NCI-H1694 treated with DMSO at 0.1 percent for 48 hours (cell line): Measurements from ENCODE around the gene HMGB2.

Experiments
- DNase-seq: peaks from one replicate; lab custom pipeline; 2025; lab: John Stamatoyannopoulos, UW

The HMGB2 gene

DNA sequence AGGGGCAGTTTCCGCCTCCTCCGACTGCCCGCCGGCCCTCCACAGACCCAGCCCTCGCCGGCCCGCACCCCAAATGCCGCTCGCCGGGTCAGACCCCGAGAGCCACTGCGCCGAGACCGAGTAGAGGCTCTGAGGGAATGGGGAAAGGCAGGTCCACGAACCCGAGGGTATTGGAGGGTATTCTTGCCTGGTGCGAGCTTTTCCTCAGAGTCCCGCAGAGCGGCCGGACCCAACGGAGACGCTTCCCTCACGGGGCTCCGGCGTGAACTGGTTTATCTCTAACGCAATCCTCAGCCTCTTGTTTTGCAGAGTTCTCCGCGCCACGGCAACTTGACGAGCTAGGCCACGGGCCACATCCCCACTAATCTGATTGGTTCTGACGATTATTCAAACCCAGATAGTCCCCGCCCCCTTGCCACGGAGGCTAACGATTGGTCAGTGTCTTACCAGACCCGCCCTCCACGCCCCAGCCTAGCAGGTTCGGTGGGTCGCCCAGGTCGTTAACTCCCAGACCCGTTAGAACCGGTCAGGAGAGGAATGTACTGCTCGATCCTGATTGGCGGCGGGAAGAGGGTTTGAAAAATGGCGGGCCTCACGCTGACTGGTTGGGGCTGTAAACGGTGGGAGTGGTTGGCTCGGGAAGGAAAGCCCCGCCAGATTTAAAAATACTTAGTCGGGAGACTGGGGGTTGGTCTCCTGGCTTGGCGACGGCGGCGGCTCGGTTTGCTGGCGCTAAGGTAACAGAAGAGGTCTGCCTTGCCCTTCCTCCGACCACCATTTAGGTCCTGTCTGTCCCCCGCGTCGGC, at the start of gene HMGB2:
Gene HMGB2, minus strand, starts transcription at position 274 of the 806 bp plus-strand sequence. CDS start 709 bp downstream, outside the sequence.
- peak; percentile 96 for DNase-seq

DNA sequence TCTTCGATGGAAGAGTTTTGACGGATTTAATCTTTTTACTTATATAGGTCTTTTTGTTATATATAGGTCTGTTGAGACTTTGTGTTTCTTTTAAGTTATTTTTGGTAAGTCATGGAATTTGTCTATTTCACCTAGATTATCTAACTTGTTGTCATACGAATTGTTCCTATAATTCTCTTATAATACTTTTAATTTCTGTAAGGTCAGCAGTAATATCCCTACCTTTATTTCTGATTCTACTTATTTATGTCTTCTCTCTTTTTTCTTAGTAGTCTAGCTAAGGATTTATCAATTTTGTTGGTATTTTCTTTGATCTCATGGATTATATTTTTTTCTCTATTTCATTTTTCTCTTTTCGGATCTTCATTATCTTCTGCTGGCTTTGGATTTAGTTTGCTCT, 48.2 kb upstream of the HMGB2 start:
- DNase-seq: no peak

DNA sequence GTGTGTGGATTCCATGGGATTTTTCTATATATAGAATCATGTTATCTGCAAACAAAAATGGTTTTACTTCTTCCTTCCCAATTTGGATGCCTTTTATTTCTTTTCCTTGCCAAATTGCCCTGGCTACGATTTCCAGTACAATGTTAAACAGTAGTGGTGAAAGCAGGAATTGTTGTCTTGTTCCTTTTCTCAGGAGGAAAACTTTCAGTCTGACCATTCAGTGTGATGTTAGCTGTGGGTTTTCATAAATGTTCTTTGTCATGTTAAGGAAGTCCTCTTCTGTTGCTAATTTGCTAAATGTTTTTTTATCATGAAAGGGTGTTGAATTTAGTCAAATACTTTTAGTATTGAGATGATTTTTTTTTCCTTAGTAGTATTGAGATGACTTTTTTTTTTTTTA, 47.5 kb upstream of the HMGB2 start:
- no peak for DNase-seq

DNA sequence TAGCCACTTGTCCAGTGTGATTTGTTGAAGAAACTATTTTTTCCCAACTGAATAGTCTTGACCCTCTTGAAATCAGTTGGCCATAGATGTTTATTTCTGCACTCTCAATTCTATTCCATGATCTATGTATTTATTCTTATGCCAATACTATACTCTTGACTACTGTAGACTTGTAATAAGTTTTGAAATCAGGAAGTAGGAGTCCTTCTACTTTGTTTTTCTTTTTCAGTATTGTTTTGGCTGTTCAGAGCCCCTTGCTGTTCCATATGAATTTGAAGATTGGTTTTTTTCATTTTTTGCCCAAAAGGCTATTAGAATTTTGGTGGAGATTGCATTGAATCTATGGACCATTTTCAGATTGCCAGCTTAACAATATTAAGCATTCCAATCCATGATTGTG, 46.8 kb upstream of the HMGB2 start:
- no peak for DNase-seq

DNA sequence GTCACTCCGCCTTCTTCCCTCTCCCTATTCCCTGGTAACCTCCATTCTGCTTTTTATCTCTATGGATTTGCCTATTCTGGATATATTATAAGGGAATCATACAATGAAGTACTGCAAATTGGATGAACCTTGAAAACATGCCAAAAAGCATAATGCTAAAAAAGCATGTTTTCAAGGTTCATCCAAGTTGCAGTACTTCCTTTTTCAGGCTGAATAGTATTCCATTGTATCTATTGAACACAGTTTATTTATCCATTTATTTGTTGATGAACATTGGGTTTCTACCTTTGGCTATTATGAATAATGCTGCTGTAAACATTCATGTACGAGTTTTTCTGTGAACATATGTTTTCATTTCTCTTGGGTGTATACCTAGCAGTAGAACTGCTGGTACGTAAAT, 45.8 kb upstream of the HMGB2 start:
- DNase-seq: no peak

DNA sequence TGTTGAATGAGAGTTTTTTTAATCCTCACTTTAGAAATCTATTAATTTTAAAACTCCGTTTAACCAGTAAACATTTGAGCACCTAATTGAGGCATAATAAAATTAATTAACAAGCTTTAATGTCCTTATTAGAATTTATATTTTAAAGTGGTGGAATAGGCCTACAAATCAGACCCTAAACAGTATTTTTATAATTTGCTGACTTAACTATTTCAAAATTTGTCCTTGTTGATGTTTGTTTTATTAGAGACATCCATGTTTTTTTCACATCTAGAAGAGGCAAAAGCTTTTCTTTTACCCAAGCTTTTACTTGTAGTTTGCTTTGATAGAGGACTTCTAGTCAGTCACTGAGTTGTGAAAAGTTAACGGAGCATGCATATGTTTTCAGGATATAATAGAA, 40.4 kb upstream of the HMGB2 start:
- no peak for DNase-seq

DNA sequence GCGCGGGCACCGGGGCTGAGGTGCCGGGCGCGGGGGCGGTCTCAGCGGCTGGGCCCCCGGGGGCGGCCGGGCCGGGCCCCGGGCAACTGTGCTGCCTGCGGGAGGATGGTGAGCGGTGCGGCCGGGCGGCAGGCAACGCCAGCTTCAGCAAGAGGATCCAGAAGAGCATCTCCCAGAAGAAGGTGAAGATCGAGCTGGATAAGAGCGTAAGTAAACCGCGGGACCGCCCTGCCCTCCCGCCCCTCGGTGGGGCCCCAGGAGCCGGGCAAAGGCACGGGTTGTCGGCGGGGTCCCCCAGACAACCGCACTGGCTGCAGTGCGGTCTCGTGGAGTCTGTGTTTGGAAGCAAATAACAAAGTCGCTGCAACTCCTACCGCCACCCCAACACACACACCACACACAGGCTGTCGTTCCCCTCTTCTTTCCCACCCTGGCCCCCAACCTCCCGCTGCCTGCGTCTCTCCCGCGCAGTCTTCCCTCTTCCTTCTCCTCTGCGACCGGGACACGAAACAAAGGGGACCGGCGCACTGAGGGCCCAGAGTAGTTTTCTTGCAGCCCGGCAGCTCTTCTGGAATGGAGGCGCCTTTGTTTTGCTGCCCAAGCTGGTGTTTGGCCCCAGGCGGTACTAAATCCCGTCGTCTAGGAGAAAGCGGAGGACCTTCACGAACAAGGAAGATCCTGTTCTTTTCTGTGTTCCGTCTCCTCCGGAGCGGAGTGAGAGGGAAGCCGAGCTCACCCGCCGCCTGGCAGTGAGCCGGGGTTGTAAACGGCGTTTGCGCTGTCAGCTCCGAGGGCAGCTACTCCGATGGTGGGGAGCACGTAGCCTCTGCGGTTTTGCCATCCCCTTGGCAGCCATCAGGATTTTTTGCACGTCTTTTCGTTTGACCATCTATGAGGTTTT, 37.4 kb upstream of the HMGB2 start:
- DNase-seq: peak; percentile 46

DNA sequence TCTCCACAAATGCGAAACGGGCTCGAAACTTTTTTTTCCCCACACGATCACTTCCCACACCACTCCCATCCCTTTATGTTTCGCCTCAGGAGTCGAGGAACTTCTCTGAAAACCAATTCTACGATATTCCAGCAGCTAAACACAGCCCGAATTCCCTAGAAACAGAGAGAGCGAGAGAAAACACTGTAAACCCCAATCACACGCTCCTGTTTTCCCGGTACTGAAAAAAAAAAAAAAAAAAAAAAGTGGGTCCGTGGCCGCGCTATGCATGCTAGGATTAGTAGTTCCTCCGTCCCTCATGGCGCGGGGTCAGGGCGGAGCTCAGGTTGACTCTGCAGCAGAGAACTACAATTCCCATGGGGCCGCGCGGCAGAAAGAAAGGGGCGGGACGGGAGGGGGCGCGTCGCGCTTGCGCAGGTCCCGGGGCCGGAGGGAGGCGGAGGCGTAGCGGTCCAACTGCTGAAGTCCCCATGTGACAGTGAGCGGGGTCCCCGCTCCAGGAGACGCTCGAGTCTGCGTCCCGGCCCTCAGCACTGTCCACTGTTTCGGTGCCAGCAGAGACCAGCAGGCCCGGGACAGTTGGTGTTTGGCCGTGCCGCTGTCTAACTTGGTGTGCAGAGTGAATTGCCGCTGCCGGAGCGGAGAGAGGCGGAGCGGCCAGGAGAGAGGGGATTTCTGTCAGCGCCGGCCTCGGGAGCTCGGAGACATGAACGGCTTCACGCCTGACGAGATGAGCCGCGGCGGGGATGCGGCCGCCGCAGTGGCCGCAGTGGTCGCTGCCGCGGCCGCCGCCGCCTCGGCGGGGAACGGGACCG, 36.5 kb upstream of the HMGB2 start, which contains the start of gene SAP30:
Gene SAP30, plus strand, starts transcription at position 478 of the 815 bp plus-strand sequence. Its CDS starts 229 bp downstream, at position 707.
- peak; percentile 91 for DNase-seq

DNA sequence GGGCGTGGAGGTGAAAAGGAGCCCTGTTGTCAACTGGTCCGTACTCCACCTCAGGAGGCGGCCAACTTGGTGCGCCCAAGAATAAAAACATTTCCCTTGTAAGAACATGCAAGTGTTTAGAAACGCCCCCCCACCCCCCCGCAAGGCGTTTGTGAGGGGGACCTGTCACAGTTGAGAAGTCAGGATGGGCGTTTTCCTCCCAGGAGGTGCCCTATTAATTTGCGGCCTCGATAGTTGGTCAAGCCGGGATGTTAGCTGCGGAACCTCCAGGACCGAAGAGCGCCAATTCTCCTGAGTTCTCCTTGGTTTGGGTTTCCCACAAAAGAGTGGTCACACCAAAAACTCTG, 35.9 kb upstream of the HMGB2 start:
- no peak for DNase-seq

DNA sequence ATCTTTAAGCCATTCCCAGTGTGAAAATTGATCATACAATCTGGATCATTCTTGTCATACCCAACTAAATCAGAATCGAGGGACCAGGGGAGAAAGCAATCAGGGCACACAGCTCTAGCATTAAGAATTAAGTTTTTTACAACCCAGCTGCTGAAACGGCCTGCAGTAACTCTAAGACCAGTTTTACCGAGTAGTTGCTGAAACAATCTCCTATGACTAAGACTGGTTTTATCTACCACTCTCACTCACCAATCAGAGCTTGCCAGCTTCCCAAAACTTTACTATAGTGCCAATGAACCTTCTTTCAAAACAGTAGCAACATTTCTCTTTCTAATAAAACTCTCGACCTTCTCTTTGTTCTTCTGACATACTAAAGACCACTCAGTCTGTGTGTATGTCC, 33.8 kb upstream of the HMGB2 start:
- no peak for DNase-seq

DNA sequence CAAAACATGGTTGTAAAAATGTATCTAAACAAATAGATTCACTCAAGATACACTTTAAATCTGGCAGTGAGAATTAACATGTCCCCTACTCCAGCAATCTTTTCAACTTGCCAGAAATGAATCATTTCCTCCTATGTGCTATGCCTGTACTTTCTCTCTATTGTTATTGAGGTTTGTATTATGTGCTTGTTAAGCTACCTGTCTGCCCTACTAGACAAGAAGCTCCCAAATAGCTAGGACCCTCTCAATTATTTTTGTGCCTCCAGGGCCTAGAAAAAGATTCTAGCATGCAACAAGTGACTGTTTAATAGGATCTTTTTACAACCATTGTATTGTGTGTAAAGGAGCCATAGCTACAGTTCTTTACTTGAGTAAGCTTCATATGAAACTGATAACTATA, 33.1 kb upstream of the HMGB2 start:
- DNase-seq: no peak

DNA sequence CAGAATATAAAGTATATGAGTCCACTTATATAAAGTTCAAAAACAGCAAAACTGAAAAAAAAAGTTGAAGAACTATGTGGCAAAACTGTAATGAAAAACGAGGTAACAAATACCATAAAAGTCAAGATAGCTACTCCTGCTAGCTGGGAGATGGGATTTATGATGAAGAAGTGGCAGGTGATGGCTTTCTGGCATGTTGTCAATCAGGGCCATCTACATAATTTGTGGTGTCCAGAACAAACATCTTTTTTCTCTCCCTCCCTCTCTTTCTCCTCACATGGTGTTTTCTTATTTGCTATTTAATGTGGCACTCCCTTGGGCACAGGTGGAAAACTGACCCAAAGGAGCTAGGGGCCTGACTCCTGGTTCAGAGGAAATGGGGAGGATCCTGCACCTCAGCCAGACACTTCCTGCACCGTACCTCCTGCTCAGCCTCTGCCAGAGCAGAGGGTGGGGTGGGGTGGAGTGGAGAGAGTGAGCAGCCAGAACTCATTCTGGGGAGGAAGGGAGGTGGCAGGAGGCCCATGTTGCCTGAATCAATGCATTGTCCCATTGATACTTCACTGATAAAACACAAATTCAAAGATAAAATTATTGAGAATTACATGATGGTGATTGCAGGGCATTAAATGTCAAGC, 31.3 kb upstream of the HMGB2 start:
- no peak for DNase-seq

DNA sequence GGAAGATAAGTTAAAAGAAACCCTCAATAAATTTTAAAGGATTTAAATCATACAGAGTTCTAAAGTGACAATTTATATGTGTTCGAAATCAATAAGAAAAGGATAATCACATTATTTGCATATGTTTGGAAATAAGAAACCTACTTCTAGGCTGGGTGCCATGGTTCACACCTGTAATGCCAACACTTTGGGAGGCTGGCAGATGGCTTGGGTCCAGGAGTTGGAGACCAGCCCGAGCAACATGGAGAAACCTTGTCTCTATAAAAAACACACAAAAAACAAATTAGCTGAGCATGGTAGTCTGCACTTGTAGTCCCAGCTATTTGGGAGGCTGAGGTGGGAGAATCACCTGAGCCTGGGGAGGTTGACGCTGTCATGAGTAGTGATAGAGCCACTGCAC, 28.5 kb upstream of the HMGB2 start:
- DNase-seq: no peak

DNA sequence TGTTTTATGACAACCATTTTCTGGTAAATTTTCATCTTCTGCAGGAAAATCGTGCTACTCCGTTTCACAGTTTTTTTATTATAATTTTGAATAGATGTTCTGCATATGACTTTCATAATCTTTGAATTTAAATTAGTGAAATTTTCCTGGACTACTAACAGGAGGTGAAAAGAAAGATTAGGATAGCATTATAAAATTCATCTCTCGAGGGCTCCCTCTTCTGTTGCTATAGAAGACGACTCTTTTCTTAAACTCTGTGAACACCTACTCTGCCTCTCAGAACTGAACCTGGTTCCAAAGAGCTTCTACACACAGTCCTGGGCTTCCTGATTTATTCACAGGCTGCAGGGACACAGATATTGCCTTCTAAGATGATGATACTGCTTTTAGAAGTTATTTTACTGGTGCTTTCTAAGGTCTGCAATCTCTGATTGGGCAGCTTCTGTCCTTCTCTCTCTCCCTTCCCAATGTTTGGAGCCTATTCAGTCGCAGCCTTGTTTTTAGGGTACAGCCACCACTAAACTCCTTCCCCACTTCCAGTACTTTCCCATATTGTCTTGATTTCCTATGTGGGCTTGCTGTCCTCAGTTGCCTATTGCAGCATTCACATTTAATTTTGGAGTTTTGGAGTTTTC, 26.5 kb upstream of the HMGB2 start:
- DNase-seq: no peak

DNA sequence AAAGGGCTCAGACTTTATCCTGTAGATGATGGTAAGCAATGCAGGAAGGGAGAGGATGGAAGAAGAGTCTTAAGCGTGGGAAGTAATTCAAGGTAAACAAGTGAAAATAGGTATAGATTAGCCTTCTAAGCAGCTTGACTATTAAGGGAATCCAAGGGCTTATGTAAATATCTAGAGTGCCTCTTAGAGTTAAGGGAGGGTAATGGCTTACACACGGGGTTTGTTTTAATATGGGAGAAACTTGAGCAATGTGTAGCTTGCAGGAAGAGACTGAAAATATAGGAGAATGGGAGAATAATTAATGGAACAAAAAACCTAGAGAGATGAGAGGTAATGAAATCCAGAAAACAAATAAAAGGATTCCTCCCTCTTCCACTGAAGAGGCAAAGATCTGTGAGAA, 23.8 kb upstream of the HMGB2 start:
- DNase-seq: no peak

DNA sequence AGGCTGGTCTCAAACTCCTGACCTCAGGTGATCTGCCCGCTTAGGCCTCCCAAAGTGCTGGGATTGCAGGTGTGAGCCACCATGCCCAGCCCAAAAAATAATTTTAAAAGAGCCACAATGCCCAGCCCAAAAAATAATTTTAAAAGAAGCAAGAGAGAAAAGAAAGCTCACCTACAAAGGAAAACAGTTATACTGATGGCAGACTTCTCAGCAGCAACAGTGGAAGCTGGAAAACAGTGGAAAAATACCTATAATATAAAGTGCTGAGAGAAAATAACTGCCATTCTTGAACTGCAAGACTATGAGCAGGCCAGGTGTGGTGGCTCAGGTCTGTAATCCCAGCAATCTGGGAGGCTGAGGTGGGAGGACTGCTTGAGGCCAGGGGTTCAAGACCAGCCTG, 13.3 kb upstream of the HMGB2 start:
- DNase-seq: no peak

DNA sequence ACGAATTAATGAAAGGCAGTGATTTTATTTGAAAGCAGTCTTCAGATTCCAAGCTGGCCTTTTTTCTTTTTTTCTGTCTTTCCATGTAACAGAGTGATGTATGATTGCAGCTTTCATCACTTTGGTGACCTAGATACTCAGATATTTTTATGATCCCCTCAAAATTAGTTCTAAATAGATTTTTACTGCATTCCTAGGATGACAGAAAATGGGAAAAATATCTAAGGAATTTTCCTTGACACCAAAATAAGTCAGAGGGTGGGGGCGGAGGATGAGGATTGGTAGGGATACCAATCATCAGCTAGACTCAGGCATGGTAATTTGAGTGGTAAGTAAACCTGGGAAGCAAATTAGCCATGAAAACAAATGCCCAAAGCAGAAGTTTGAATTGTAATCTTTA, 11.9 kb upstream of the HMGB2 start:
- no peak for DNase-seq

DNA sequence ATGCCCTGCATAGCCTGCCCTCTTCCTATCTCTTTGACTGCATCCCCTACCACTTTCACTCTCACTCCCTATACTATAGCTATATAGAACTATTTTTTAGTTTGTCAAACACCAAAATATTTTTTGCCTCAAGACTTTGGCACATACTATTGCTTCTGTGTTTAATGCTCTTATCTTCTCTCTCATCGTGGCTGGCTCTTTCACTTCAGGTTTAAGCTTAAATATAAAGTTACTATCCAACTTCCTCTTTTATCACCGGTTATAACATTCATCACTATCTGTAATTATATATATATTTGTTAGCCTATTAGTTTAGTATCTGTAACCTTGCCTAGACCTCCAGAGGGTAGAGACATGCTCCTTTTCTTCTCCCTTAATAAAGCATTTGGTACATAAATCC, 11.5 kb upstream of the HMGB2 start:
- no peak for DNase-seq

DNA sequence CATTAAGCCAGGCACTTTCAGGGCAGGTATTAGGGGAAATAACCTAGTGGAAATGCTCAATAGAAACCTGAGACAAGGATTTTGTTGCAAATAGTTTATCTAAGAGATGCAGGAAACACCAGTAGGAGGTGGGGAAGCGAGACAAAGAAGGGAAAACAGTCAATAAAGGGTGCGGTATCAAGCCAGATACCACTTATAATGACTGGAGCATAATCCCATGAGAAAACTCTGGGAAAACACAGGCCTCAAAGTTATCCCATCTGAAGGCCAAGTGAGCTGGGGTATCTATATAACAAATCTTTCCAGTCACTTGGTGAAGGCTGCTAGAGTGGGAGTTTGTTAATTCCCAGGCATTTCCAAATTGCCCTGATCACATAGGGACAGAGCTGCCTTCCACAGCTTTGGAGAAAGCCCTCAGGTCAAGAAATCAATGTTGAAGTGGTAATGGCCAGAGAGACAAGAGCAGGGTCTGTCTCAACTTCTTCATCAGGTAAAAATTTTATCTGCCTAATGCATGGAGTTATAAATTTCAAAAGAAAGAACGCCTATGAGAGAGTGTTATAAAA, 9.8 kb upstream of the HMGB2 start:
- DNase-seq: no peak

DNA sequence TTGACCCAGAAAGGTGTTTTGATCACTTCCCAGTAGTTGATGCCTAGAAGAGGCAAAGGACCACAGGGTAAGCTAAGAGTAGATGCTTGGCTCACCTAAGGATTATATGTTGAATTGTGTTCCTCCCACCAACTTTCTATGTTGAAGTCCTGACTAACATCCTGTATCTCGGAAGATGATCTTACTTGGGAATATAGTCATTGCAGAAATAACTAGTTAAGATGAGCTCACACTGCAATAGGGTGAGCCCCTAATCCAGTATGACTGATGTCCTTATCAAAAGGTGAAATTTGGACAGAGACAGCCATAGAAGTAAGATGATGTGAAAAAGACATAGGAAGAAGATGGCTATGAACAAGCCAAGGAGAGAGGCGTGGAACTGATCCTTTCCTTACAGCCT, 3.3 kb upstream of the HMGB2 start:
- DNase-seq: no peak
